Transverse colon (tissue), 4 donors: Measurements from ENCODE around the gene GAPDHS. TPM values are rescaled to one million over a fixed set of nuclear protein-coding genes. Genes with fewer than 3 reads are reported as not detected.

Experiments used
- DNase-seq: peaks from one replicate; pipeline ENCODE4 v3.0.0-alpha.2; 2019
- H3K27ac ChIP-seq, 4 donors: fragments of 200-600 bp; sonication (generic); 2 replicates each; pipeline ENCODE4 v1.5.1; 2016 to 2018; ENCODE audit warnings: inconsistent platforms in 4 of 4
- H3K27me3 ChIP-seq: fragments of 200-600 bp; sonication (generic); 2 replicates; pipeline ENCODE4 v1.5.1; 2017; ENCODE audit warnings: inconsistent platforms
- H3K36me3 ChIP-seq, 4 donors: fragments of 200-600 bp; sonication (generic); 2 replicates each; pipeline ENCODE4 v1.5.1; 2017 to 2019; ENCODE audit warnings: inconsistent platforms in 4 of 4
- H3K4me1 ChIP-seq, 4 donors: fragments of 200-600 bp; sonication (generic); 2 replicates each; pipeline ENCODE4 v1.5.1; 2017 to 2020; ENCODE audit warnings: inconsistent platforms in 4 of 4
- H3K4me3 ChIP-seq, 4 donors: fragments of 200-600 bp; sonication (generic); 1 replicate in 1 of 4; 2 replicates in 3 of 4; pipeline versions ENCODE4 v1.5.1 to v1.6.1; 2017 to 2019; ENCODE audit warnings: inconsistent platforms in 4 of 4
- H3K9me3 ChIP-seq, 2 donors: fragments of 200-600 bp; sonication (generic); 2 replicates each; pipeline ENCODE4 v1.5.1; 2017 to 2019; ENCODE audit warnings: inconsistent platforms in 2 of 2
- CTCF ChIP-seq, 5 experiments: fragments of 200-600 bp in 3 of 5; fragments of 450-650 bp in 2 of 5; sonication (generic) in 3 of 5; IDR thresholded peaks; 1 replicate in 2 of 5; 2 replicates in 3 of 5; pipeline ENCODE4 v1.5.1; 2016 to 2017; ENCODE audit warnings: antibody characterized with exemption in 5 of 5, inconsistent platforms in 3 of 5, mild to moderate bottlenecking in 2 of 5, moderate library complexity in 1 of 5
- EP300 ChIP-seq: sonication (generic); formaldehyde crosslinking; IDR thresholded peaks from one replicate; pipeline ENCODE4 v1.6.1; 2017; ENCODE audit warnings: antibody characterized with exemption, low read depth
- POLR2A ChIP-seq: fragments of 450-650 bp; IDR thresholded peaks from one replicate; pipeline ENCODE4 v1.6.1; 2016; ENCODE audit warnings: antibody characterized with exemption, mild to moderate bottlenecking, moderate library complexity
- POLR2AphosphoS5 ChIP-seq, 3 donors: sonication (generic); formaldehyde crosslinking; IDR thresholded peaks; one replicate each; pipeline ENCODE4 v1.6.1; 2016; ENCODE audit warnings: antibody characterized with exemption in 3 of 3
- WGBS, 2 donors: methylation state at CpG; one replicate each; pipeline ENCODE4 v1.1.5; 2018; ENCODE audit warnings: low coverage in 1 of 2; 5-methylcytosine and 5-hydroxymethylcytosine counted together
- in situ Hi-C, 4 donors: fragments of 200-750 bp; cut with MboI; loops; one replicate each; pipeline versions ENCODE4 v1.15.0 to v1.15.1; 2017; ENCODE audit warnings: low sequenced_read_pairs in 3 of 4, low pct_ligation_motif_present in 1 of 4, low pct_unique_long_range_greater_than_20kb in 1 of 4
- intact Hi-C: fragments of 100-400 bp; cut with DNase I; formaldehyde crosslinking; loops from one replicate; pipeline ENCODE4 v1.15.1; 2023; ENCODE audit warnings: low total_unique reads
- total RNA-seq, 4 donors: library from RNA; depleted of rRNA; stranded (reverse); fragments of >200 nt; gene quantifications; one replicate each; pipeline ENCODE4 v1.1.0, GENCODE V29; 2016

Gene GAPDHS
- total RNA-seq, 4 donors from 2014 or later, result not detected

- Histone ChIP-seq H3K4me1 (no peaks in the 10 kb centered on the region), H3K27me3 (peaks cover 16% of the 10 kb centered on the region), H3K36me3 (no peaks in the 10 kb centered on the region), H3K9me3 (no peaks in the 10 kb centered on the region), H3K27ac (no peak overlapping the region), H3K4me3 (no peak overlapping the region)
- in situ Hi-C loops, result no loop called here
- WGBS, 2 donors, result 62 to 100% methylated on average over 1 to 6 of the region's 6 CpGs
- intact Hi-C loops, result no loop called here
- TF ChIP-seq POLR2A (no peak), EP300 (no peak), POLR2AphosphoS5 (IDR thresholded peaks at IDR 0.05) (no peak), CTCF (IDR thresholded peaks at IDR 0.05) (no peak)
- DNase-seq, result no peak
Measured at GRCh38 chr19:35518313-35518712, 14.9 kb upstream of the GAPDHS start.

- Histone ChIP-seq H3K4me3 (no peak overlapping the region), H3K4me1 (no peaks in the 10 kb centered on the region), H3K9me3 (no peaks in the 10 kb centered on the region), H3K36me3 (no peaks in the 10 kb centered on the region), H3K27ac (no peak overlapping the region), H3K27me3 (peaks cover 8% of the 10 kb centered on the region)
- intact Hi-C loops, result no loop called here
- in situ Hi-C loops, result no loop called here
- no peak for DNase-seq
- TF ChIP-seq POLR2A, result no peak
- no peak for TF ChIP-seq POLR2AphosphoS5 (IDR thresholded peaks at IDR 0.05)
- no peak for TF ChIP-seq EP300
- TF ChIP-seq CTCF (IDR thresholded peaks at IDR 0.05), result no peak
- WGBS, 2 donors, result 40 to 57% methylated on average over 1 to 7 of the region's 7 CpGs
Measured at GRCh38 chr19:35519291-35519690, 14.0 kb upstream of the GAPDHS start.

- Histone ChIP-seq H3K4me1 (no peaks in the 10 kb centered on the region), H3K27ac (no peak overlapping the region), H3K36me3 (no peaks in the 10 kb centered on the region), H3K4me3 (no peak overlapping the region), H3K9me3 (no peaks in the 10 kb centered on the region), H3K27me3 (no peaks in the 10 kb centered on the region)
- no peak for DNase-seq
- WGBS, 2 donors, result 78 to 80% methylated on average over 2 to 16 of the region's 16 CpGs
- intact Hi-C loops (no loop called here), in situ Hi-C loops (no loop called here)
- TF ChIP-seq POLR2AphosphoS5 (IDR thresholded peaks at IDR 0.05), result no peak
- TF ChIP-seq CTCF (IDR thresholded peaks at IDR 0.05), result no peak
- TF ChIP-seq EP300, result no peak
- TF ChIP-seq POLR2A, result no peak
Measured at GRCh38 chr19:35521124-35521743, 12.0 kb upstream of the GAPDHS start.

- Histone ChIP-seq H3K4me3 (no peak overlapping the region), H3K4me1 (no peaks in the 10 kb centered on the region), H3K27ac (no peak overlapping the region), H3K9me3 (no peaks in the 10 kb centered on the region), H3K27me3 (no peaks in the 10 kb centered on the region), H3K36me3 (no peaks in the 10 kb centered on the region)
- no peak for DNase-seq
- intact Hi-C loops (no loop called here), in situ Hi-C loops (no loop called here)
- TF ChIP-seq POLR2AphosphoS5 (IDR thresholded peaks at IDR 0.05), result no peak
- no peak for TF ChIP-seq EP300
- no peak for TF ChIP-seq POLR2A
- no peak for TF ChIP-seq CTCF (IDR thresholded peaks at IDR 0.05)
- WGBS, 2 donors, result 48 to 55% methylated on average over 5 to 12 of the region's 12 CpGs
Measured at GRCh38 chr19:35522745-35523327, 10.4 kb upstream of the GAPDHS start.
